Posterior cingulate gyrus (tissue), 11 donors: Measurements from ENCODE around the gene ADGRG3.

Source experiments
- DNase-seq, 10 donors: peaks; one replicate each; pipeline versions ENCODE4 v3.0.0 to v3.0.0-alpha.2; 2020 to 2021; ENCODE audit warnings: mixed read lengths in 3 of 10
- intact Hi-C: fragments of 100-400 bp; cut with DNase I; formaldehyde crosslinking; loops from one replicate; pipeline ENCODE4 v1.15.1; 2023

The ADGRG3 gene

GRCh38 chr16:57728336-57729181 is 60.5 kb downstream of the ADGRG3 start:
- intact Hi-C loops = loop anchor here (10.0 kb wide), 1 partner anchor 64 kb away; the partner anchor contains the start of gene ADGRG3
- DNase-seq = peak in 3 of 10 donors; percentile 42 to 68 (median 62)

- DNase-seq = peak in 1 of 10 donors; percentile 12
- intact Hi-C loops = loop anchor here (10.0 kb wide), 1 partner anchor 64 kb away; the partner anchor contains the start of gene ADGRG3
These were observed 61.0 kb downstream of the ADGRG3 start for GRCh38 chr16:57729182-57729484.

- intact Hi-C loops = loop anchor here (10.0 kb wide), 1 partner anchor 65 kb away; the partner anchor contains the start of gene ADGRG3
- DNase-seq = peak in 2 of 10 donors; percentile 5 to 14
These were observed 61.7 kb downstream of the ADGRG3 start for GRCh38 chr16:57729852-57730251.

- intact Hi-C loops = no loop called here
- DNase-seq = peak in 2 of 10 donors; percentile 58 to 71
These were observed 62.9 kb downstream of the ADGRG3 start for GRCh38 chr16:57730771-57731730.

- DNase-seq = no peak
- intact Hi-C loops = no loop called here
These were observed 63.9 kb downstream of the ADGRG3 start for GRCh38 chr16:57732037-57732436.

- intact Hi-C loops = no loop called here
- DNase-seq = peak in 2 of 10 donors; percentile 10 to 11
These were observed 64.6 kb downstream of the ADGRG3 start for GRCh38 chr16:57732714-57733113.

- intact Hi-C loops = no loop called here
- peak in 3 of 10 donors; percentile 46 to 86 (median 62) for DNase-seq
These were observed 66.3 kb downstream of the ADGRG3 start for GRCh38 chr16:57734308-57734924.

- DNase-seq = peak; percentile 96 to 100 (median 99)
- intact Hi-C loops = no loop called here
These were observed 67.0 kb downstream of the ADGRG3 start for GRCh38 chr16:57734925-57735754.

- peak in 2 of 10 donors; percentile 52 to 59 for DNase-seq
These were observed 67.8 kb downstream of the ADGRG3 start, which contains the start of gene KATNB1 for GRCh38 chr16:57735755-57736418. KATNB1 (plus strand) TSS chr16:57735770; CDS start chr16:57737244, 1,474 bp downstream.

GRCh38 chr16:57736419-57737351 is 68.6 kb downstream of the ADGRG3 start:
- DNase-seq = peak in 7 of 10 donors; percentile 35 to 93 (median 61)
- intact Hi-C loops = no loop called here

More at GRCh38 chr16:57735755-57736418, 67.8 kb downstream of the ADGRG3 start, which contains the start of gene KATNB1:
- intact Hi-C loops = no loop called here

- intact Hi-C loops = no loop called here
- peak in 1 of 10 donors; percentile 36 for DNase-seq
These were observed 70.7 kb downstream of the ADGRG3 start for GRCh38 chr16:57738844-57739243.
